ENCODE data around the gene EXD2. TPM values are rescaled to one million over a fixed set of nuclear protein-coding genes. Genes with fewer than 3 reads are reported as not detected.

Gene EXD2
- total RNA-seq, 4 donors from 2014 or later = 13.7 to 19.7 (median 16.5) TPM

DNA sequence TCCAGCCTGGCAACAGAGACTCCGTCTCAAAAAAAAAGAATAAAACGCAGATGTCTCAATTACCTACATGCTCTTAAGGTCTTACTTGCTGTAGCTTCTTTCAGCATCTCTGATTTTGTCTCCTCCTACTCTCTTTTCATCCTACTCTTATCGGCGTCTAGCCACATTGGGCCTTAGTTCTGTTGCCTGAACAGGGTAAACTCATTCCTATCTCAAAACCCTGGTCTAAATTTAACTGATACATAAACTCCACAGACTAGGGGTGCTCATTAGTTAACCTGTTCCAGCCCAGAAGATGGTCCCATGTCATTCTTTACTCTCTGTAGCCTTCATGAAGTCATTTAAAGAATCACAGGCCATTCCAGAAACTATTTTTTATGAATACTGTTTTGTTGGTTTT, 33.6 kb downstream of the EXD2 start:
- TF ChIP-seq, protein P1, sequence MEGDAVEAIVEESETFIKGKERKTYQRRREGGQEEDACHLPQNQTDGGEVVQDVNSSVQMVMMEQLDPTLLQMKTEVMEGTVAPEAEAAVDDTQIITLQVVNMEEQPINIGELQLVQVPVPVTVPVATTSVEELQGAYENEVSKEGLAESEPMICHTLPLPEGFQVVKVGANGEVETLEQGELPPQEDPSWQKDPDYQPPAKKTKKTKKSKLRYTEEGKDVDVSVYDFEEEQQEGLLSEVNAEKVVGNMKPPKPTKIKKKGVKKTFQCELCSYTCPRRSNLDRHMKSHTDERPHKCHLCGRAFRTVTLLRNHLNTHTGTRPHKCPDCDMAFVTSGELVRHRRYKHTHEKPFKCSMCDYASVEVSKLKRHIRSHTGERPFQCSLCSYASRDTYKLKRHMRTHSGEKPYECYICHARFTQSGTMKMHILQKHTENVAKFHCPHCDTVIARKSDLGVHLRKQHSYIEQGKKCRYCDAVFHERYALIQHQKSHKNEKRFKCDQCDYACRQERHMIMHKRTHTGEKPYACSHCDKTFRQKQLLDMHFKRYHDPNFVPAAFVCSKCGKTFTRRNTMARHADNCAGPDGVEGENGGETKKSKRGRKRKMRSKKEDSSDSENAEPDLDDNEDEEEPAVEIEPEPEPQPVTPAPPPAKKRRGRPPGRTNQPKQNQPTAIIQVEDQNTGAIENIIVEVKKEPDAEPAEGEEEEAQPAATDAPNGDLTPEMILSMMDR (IDR thresholded peaks at IDR 0.05 in 4 of 5, conservative IDR thresholded peaks at IDR 0.05 in 1 of 5) = no peak
- no peak overlapping the region for H3K4me3 ChIP-seq
- peaks cover 0 to 12% of the 10 kb centered on the region in 2 donors for H3K36me3 ChIP-seq
- intact Hi-C loops (cut with DNase I; ENCODE audit: low total_unique reads) = no loop called here
- no peak overlapping the region for H3K27ac ChIP-seq
- ATAC-seq (no peak), DNase-seq (no peak)
- H3K4me1 ChIP-seq = peaks cover 12 to 14% of the 10 kb centered on the region in 2 donors
- in situ Hi-C loops (cut with MboI; ENCODE audit: low sequenced_read_pairs in 4 of 4) = loop anchor here in 1 of 4 donors (25.0 kb wide), 1 partner anchor 237 kb away; no protein-coding TSS in a partner anchor
- no peaks in the 10 kb centered on the region for H3K27me3 ChIP-seq
- no peaks in the 10 kb centered on the region for H3K9me3 ChIP-seq

DNA sequence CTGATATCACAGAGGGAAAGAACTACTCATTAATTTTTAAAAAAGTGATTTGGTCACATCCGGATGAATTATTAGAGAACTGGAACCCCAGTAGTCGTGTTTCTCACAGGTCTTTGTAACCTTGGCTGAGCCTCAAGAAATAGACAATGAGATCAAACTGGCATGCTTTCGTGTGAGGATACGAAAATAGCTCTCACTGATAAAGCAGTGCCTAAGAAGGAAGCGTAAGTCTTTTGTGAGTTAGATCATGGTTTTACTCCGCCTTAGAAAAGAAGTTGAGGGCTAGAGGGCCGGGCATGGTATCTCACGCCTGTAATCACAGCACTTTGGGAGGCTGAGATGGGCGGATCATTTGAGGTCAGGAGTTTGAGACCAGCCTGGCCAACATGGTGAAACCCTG, 34.9 kb downstream of the EXD2 start:
- H3K27me3 ChIP-seq = no peaks in the 10 kb centered on the region
- H3K36me3 ChIP-seq = peaks cover 0 to 23% of the 10 kb centered on the region in 2 donors
- ATAC-seq = peak; percentile 46 to 58
- H3K9me3 ChIP-seq = no peaks in the 10 kb centered on the region
- H3K4me3 ChIP-seq = no peak overlapping the region
- no peak for DNase-seq
- no peak for TF ChIP-seq POLR2A (IDR thresholded peaks at IDR 0.05)
- TF ChIP-seq, protein P1 (IDR thresholded peaks at IDR 0.05 in 4 of 5, conservative IDR thresholded peaks at IDR 0.05 in 1 of 5) = no peak
- peak overlapping the region; percentile 38 to 66 (median 52) for H3K27ac ChIP-seq
- intact Hi-C loops (cut with DNase I; ENCODE audit: low total_unique reads) = no loop called here
- H3K4me1 ChIP-seq = peaks cover 12 to 14% of the 10 kb centered on the region in 2 donors
- in situ Hi-C loops (cut with MboI; ENCODE audit: low sequenced_read_pairs in 4 of 4) = loop anchor here in 1 of 4 donors (25.0 kb wide), 1 partner anchor 236 kb away; no protein-coding TSS in a partner anchor

DNA sequence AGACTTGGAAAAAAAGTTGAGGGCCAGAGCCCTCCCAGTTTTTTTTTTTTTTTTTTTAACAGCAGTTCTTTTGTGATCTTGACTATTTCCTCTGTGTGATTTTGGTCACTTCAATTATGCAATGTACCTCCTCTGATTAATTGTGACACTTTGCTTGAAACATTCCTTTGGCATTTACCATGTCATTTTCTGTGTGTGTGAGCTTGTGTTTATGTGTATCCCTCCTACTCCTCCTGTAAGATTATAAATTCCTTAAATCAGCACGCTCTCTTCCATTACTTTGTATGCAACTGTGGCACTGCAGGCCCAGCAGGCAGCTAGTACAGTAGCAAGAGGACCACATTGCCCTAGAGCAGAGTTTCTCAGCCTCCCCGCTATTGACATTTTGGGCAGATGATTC, 35.4 kb downstream of the EXD2 start:
- Histone ChIP-seq H3K36me3 (peaks cover 0 to 26% of the 10 kb centered on the region in 2 donors), H3K27ac (peak overlapping the region; percentile 38 to 66 (median 52)), H3K4me3 (no peak overlapping the region), H3K9me3 (no peaks in the 10 kb centered on the region), H3K4me1 (peaks cover 12 to 14% of the 10 kb centered on the region in 2 donors), H3K27me3 (no peaks in the 10 kb centered on the region)
- DNase-seq = no peak
- intact Hi-C loops (cut with DNase I; ENCODE audit: low total_unique reads) (no loop called here), in situ Hi-C loops (cut with MboI; ENCODE audit: low sequenced_read_pairs in 4 of 4) (loop anchor here in 1 of 4 donors (25.0 kb wide), 1 partner anchor 236 kb away; no protein-coding TSS in a partner anchor)
- TF ChIP-seq, protein P1 (IDR thresholded peaks at IDR 0.05 in 4 of 5, conservative IDR thresholded peaks at IDR 0.05 in 1 of 5) = no peak
- no peak for TF ChIP-seq POLR2A (IDR thresholded peaks at IDR 0.05)
- no peak for ATAC-seq

DNA sequence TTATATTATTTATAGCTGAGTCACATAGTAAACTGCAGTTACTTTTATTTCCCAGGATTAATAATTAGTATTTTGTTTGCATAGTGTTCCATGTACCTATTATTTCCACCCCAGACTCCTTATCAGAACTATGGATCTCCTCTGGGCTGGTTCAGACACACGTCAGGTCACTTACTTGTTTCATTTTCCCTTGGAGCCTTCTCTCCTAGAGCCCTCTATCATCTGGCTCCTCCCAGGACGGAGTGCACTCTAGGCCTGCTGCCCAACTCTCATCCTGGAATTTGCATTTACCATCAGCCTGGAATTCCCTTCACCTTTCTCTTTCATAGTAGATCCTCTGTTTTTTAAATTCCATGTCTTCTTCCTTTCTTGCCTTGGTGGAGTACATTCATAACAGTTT, 40.2 kb downstream of the EXD2 start:
- DNase-seq (no peak), ATAC-seq (no peak)
- in situ Hi-C loops (cut with MboI; ENCODE audit: low sequenced_read_pairs in 4 of 4) (loop anchor here in 1 of 4 donors (25.0 kb wide), 1 partner anchor 231 kb away; no protein-coding TSS in a partner anchor), intact Hi-C loops (cut with DNase I; ENCODE audit: low total_unique reads) (no loop called here)
- TF ChIP-seq, protein P1 (IDR thresholded peaks at IDR 0.05 in 4 of 5, conservative IDR thresholded peaks at IDR 0.05 in 1 of 5) = no peak
- TF ChIP-seq POLR2A (IDR thresholded peaks at IDR 0.05) = no peak
- H3K4me3 ChIP-seq = no peak overlapping the region
- H3K9me3 ChIP-seq = no peaks in the 10 kb centered on the region
- H3K27me3 ChIP-seq = no peaks in the 10 kb centered on the region
- no peak overlapping the region for H3K27ac ChIP-seq
- H3K36me3 ChIP-seq = peaks cover 0 to 42% of the 10 kb centered on the region in 2 donors
- peaks cover 4 to 10% of the 10 kb centered on the region in 2 donors for H3K4me1 ChIP-seq

DNA sequence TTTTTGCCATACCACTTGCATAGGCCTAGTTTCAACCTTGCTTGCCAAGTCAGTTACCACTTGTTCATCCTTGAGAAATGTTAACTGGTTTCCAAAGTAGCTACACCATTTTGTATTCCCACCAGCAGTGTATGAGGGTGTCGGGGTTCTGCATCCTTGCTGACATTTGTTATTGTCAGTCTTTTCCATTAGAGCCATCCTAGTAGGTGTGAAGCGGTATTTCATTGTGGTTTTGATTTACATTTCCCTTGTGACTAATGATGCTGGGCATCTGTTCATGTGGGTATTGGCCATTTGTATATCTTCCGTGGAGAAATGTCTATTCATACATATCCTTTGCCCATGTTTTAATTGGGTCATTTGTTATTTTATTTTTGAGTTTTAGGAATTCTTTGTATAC, 41.1 kb downstream of the EXD2 start:
- in situ Hi-C loops (cut with MboI; ENCODE audit: low sequenced_read_pairs in 4 of 4) = loop anchor here in 1 of 4 donors (25.0 kb wide), 1 partner anchor 230 kb away; no protein-coding TSS in a partner anchor
- no peak overlapping the region for H3K4me3 ChIP-seq
- H3K27me3 ChIP-seq = no peaks in the 10 kb centered on the region
- ATAC-seq (no peak), DNase-seq (no peak)
- H3K36me3 ChIP-seq = peaks cover 0 to 51% of the 10 kb centered on the region in 2 donors
- H3K9me3 ChIP-seq = no peaks in the 10 kb centered on the region
- peaks cover 0 to 3% of the 10 kb centered on the region in 2 donors for H3K4me1 ChIP-seq
- intact Hi-C loops (cut with DNase I; ENCODE audit: low total_unique reads) = no loop called here
- H3K27ac ChIP-seq = no peak overlapping the region
- no peak for TF ChIP-seq POLR2A (IDR thresholded peaks at IDR 0.05)
- TF ChIP-seq, protein P1 (IDR thresholded peaks at IDR 0.05 in 4 of 5, conservative IDR thresholded peaks at IDR 0.05 in 1 of 5) = no peak
